GM12891 (cell line): ENCODE data around the gene FPR2.

Experiments used
- PAX5 ChIP-seq: IDR thresholded peaks from 2 replicates; pipeline ENCODE4 v1.6.1; 2011; ENCODE audit warnings: low read length, moderate library complexity, mild to moderate bottlenecking; ENCODE audit not compliant: insufficient read depth, severe bottlenecking
- POLR2A ChIP-seq: IDR thresholded peaks from 2 replicates; pipeline ENCODE4 v1.6.1; 2011; ENCODE audit warnings: low read depth, low read length, control low read depth
- POLR2AphosphoS5 ChIP-seq: IDR thresholded peaks from 2 replicates; pipeline ENCODE4 v1.6.1; 2011; ENCODE audit warnings: low read depth, low read length, control low read depth
- SPI1 ChIP-seq: IDR thresholded peaks from 2 replicates; pipeline ENCODE4 v1.6.1; 2011; ENCODE audit warnings: low read depth, low read length, control low read depth
- TAF1 ChIP-seq: IDR thresholded peaks from 2 replicates; pipeline ENCODE4 v1.6.1; 2011; ENCODE audit warnings: low read depth, low read length, control low read depth

DNA sequence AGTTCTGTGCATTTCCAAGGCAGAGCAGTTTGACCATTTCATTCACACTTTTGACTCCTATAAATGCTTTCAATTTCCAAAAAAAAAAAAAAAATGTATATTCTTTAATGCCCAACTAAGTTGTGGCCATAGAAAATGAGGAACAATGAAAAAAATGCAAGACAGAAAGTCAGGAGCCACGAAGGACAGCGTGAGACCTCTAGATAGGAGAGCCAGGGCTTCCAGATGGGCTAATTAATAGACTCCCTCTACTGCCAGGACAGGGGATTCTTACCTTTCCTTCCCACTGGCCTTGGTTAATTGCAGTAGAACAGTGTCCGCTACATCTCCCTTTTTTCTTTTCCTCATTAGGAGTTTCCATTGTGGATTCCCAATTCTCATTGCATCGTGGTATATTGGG, 42.5 kb downstream of the FPR2 start:
- TF ChIP-seq POLR2AphosphoS5: no peak
- no peak for TF ChIP-seq POLR2A
- TF ChIP-seq TAF1: no peak
- no peak for TF ChIP-seq PAX5
- no peak for TF ChIP-seq SPI1
